GM19238 (cell line): ENCODE measurements around the gene TMEM209.

Experiments used
- DNase-seq: peaks from one replicate; pipeline ENCODE4 v3.0.0; 2011; ENCODE audit warnings: low spot score; ENCODE audit not compliant: insufficient read length

The TMEM209 gene

DNA sequence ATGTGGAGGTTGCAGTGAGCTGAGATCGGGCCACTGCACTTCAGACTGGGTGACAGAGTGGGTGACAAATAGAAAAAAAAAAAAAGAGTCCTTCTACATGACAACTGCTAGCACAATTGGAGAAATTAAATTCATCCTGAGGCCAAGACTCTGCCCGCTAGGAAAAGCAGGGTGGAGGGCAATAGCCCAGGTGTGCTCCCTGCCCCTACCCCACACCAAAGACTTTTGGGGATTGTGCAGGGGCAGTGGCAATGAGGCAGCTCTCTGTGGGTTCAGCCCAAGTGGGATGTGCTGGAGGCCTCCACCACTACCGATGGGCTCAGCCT lies 61.3 kb downstream of the TMEM209 start:
- no peak for DNase-seq

DNA sequence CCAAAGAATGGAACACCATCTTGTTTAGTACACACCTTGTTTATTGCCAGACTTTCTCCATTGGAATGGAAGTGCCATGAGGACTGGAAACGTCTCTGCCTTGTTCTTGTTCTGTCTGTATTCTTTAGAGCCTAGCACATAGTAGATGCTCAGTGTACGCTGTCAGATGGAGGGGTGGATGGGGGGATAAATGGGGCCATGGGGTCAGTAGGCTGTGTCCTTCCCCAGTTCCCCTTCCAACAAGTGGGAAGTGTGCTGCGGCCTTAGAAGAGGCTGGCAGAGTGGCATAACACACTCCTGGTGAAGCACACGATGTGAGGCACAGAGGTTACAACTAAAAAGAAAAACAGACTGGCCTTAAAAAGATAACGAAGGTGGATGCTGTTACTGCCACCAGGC lies 61.9 kb downstream of the TMEM209 start:
- DNase-seq: no peak

DNA sequence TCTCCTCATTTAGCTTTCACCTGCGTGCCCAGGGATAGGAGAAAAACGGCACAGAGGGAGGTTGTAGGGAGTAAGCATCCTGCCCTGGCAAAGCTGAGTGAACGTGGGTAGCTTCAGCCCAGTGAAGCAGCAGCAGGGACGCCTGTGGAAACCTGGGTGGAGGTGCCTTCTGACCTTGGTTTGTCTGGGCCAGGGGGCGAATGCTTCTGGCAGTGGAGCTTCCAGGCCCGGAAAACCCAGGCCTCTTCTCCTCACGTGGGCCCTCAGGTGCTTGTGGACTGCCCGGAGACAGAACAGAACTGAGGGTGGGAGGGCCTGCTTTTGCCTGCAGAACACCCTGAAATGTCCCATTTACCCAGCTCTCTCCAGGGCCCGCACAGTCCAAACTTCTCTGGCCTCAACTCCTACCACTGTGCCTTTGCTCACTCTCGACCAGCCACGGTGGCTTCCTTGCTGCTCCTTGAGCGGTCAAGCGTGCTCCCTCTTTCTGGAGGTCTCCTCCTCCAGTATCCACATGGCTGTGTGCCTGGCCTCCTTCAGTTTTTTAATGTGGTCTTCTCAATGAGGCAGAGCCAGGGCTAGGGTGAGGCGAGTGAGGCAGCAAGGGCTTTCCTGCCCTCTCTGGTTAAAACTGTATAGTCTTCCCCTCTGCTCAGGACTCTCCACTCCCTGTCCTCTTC lies 62.4 kb downstream of the TMEM209 start:
- DNase-seq: no peak

DNA sequence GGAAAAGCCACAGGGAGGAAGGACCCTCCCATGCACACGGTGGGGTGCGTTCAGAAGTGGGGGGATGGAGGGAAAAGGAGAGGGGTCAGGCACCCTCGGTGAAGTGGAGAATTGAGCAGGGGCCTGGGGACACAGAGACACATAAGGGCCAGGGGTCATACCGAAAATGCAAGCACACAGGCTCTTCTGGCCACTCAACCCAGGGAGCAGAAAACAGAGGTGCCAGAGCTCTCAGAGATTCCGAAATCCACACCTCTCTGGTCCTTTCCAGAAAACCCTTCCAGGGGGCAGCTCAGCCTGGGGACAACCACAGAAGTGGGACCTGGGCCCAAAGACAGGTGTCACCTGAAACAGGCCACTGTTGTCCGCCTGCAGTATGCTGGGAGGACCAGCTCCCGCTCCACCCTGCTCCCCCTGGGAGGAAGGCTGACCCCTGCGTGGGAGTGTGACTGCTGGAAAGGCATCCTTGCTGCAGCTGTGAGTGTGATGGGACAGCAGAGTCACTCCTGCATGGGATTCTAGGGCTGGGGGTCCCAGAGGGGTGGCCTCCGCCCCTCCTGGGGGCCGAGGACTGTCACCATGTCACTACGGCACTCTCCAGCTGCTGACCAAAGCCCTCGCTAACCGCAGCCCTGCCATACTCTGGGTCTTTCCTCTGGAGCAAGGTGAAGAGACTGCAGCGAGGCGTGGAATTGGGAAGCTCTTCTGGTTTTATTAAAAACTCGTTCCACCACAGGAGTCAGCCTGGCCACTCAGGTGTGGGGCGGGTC lies 63.1 kb downstream of the TMEM209 start:
- DNase-seq: no peak

DNA sequence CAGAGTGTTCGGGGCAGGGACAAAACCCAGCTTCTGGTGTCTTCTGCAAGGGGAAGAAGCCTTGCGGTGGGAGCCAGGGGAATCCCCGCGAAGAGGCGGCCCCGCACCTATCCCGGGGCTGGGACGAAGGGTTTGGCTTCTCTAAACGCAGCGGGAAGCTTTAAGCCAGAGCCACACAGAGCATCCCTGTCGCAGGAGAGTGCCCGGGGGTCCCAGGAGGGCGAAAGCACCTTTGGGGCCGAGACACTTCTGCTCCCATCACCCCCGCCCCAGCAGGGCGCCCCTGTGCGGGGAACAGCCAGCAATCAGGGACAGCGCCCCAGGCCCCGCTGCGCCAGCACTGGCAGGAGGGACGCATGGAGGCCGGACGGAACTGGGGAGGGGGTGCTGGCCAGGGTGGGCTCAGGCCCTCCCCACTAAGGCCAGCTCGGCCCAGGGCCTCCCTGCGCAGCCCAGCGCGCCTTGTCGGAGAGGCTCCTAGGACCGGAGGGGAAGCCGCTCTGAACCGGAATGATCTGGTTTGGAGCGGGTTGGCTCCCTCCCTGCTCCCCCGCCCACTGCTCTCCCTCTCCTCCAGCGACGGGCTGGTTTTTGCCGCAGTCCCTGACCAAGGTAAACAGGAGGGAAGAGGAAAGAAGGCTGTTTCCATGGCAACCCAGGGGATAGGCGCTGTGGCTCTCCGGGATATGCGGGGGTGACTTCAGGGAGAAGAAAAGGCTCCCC lies 63.9 kb downstream of the TMEM209 start:
- DNase-seq: peak; percentile 66

DNA sequence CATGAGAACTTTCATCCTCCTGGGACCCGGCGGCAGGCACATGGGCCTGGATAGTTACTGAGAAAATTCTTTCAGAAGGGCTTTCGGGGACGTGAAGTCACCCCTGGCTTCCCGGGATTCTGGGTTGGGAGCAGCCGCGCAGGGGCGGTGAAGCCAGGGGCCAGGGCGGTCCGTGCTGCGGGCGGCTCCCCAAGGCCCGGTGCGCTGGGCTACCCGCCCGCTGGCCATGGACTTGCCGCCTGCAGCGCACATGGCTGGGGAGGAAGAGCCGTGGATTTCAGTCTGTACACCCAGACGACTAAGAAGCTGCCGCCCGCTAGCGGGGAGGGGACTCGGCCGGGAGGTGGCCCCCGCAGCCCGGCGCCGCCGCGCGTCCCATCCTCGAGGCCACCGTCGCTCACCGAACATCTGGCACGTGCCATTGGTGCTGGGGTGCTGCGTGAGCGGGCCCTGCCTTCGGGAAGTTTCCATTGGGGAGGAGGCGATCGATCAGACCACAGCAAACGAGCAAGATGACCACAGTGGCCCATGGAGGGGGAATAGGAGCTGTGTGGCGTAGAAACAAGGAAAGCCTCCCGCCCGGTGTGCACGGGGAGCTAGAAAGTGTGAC lies 64.5 kb downstream of the TMEM209 start:
- no peak for DNase-seq

DNA sequence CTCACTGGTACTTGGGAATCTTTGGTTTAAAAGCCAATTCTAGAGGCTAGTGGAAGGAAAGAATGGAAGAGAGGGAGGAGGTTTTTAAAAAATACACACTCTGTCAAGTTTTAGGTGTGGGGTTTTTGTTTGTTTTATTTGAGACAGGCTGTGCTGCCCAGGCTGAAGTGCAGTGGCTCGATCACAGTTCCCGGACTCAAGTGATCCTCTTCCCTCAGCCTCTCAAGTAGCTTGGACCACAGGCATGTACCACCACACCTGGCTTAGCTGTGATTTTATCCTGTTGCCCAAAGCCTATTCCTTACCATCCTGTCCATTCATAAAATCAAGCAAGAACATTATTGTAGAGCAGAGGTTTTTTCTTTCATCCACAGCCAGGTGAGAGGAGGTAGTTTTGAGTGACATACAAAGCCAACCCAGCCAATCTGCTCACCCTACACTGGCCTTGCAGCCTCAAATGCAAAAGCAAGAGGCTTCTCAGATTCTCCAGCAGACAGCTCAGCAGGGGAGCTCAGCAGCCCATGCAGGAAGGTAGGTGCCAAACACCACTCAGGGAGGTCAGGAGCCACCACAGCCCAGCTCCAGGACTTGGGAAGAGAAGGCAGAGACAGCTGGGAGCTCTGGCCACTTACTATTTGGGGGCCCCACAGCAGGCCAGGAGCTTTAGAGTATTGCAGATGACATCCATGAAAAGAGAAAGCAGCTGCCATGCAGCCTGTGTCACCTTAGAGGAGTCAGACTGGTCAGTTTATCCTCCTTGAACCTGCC lies 65.8 kb downstream of the TMEM209 start:
- DNase-seq: no peak

DNA sequence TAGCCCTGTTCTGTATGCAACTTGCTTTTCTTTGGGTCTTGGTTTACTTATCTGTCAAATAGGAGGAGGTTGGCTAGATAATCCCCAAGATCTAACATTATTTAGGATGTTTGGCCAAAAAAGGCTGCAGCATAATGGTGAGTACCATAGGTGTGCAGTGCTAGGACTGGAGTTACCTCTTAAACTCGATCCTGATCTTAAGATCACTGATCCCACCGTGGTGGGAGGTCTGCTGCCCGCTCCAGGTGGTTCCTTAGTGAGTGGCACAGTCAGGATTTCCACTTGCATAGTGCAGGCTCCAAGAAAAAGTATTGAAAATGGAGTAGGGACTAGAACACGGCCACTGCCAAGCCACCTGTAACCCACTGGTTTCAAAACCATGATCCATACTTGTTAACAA lies 68.0 kb downstream of the TMEM209 start:
- no peak for DNase-seq

DNA sequence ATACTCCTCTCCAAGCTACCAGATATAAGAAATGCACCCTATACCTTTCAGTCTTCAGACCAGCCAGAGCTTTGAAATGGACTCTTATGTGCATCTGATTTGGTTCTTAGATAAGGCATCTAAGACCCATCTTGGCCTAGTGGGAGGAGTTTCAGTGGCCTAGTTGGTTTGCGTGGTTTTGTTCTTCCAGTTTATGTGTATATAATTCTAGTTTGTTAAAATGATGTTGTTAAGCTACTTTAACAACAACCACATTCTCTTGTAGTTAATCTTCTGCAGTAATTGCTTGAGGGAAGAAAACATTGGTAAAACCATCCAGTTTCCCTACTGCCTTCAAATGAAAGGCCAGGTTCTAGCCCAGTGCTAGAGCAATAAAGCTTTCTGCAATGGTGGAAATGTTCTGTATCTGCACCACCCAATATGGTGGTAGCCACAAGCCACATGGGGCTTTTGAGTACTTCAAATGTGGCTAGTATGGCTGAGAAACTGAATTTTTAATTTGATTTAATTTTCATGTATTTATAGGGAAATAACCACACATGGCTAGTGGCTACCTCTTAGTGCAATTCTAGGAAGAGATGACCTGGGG lies 68.5 kb downstream of the TMEM209 start:
- no peak for DNase-seq

DNA sequence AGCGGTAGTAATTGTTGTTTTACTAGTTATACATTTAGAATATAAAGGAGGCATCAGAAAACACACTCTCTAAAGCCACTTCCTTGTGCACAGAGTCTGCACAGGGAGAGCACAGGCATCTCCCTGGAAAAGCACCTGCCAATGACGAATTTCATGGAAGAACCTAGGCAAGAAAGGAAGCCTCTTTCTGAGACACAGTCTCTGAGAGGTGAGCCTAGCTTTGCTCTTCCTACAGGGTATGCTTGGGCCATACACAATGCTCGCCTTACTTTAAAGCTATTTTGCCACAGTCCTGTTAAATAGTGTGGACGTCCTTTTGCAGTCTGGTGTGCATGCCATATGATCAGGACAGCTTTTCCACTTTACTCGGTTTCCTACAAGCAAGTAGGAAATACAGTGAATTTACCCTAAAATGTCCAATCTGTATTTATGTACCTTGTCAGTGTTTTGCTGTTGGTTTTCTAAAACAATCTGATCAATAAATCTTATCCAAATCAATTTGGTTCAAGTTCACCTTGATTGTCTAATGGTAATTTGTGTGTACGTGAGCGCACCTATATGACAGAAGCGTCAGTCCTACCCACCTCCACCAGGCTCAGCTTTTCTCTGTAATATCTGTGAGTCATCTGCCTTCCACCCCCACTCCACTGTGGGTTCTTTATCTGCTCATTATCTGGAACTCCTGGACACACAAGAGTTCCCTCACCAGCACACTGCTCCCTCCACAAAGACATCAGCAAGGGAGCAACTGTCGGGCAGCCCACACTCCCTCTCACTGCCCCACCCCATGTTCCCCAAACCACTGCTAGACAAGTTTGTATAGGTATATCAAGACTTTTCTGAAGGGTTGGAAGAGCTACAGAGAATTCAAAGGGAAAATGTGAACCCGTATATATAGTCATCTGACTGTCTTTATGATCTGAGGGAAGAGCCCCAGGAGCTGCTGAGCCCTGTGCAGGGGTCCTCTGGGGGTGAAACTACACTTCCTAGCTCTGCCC lies 69.7 kb downstream of the TMEM209 start:
- DNase-seq: no peak

DNA sequence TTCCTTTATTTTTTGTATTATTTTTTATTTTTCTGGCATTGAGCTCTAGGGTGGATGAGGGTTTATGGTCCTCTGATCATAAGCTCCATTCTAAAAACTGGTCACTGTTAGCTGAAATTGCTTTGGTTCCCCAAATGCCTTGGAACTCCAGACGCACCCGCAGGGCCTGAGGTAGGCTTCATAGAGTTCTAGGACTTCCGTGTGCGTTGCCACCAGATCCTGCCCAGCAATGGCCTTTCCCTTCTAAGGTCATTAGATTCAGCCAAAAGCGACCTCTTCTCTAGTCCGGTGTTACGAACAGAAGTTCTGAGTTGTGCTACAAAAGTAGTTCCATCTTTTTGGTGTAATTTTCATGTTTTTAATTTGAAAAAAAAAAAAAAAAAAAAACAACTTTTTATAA lies 70.5 kb downstream of the TMEM209 start:
- DNase-seq: no peak

DNA sequence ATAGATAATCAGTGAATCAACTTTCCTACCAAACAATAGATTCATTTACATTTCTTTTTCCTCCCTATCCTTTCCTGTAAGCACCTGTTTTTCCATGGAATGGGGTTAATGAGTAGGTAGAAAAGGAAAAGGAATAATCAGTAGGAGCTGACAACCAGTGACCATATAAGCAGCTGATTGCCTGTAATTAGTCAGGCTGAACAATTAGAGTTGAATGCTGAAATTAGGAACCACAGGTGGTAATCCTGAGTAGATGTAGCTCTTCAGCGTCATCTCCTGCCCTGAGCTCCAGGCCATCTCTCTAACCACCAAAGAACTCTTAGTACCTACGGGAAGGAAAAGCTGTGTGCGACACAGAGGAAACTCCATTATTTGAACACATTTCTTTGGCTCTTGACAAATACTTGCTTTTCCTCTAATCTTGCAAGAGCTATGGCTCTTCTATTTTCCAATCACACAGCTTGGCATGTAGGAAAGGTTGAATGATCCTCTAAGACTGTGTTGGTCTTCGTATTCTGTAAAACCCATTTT lies 71.0 kb downstream of the TMEM209 start:
- DNase-seq: no peak

DNA sequence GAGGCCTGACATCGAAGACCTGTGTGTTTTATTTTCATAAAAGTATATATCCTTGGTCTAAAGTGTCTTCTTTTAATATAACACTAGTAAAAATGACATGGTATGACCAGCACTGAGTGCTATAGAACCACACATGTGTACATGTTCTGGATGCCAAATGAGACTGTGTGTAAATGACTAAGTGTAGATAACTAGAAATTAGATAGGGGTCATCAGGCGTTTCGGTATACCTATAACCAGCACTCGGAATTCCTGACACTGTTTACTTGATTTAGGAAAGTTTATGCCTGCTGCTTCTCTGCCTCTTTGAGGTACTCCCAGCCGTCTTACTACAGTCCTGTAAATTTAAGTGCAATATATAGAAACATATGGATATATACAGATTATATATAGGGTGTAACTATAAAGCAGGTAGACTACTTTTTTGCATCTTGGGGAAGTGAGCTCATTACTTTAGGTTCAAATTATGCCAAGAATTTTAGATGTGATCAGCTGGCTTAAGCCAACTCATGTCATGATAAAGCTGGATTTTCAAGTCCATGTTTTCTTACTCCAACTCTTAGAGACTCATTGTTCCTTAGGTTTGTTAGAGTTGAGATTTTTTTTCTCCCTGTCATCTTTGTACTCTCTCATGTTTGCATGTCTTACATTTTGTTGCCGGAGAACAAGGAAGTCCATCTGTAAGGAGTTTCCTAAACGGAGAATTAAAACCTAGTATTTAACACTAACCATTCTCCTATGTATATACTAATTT lies 72.0 kb downstream of the TMEM209 start:
- DNase-seq: no peak

DNA sequence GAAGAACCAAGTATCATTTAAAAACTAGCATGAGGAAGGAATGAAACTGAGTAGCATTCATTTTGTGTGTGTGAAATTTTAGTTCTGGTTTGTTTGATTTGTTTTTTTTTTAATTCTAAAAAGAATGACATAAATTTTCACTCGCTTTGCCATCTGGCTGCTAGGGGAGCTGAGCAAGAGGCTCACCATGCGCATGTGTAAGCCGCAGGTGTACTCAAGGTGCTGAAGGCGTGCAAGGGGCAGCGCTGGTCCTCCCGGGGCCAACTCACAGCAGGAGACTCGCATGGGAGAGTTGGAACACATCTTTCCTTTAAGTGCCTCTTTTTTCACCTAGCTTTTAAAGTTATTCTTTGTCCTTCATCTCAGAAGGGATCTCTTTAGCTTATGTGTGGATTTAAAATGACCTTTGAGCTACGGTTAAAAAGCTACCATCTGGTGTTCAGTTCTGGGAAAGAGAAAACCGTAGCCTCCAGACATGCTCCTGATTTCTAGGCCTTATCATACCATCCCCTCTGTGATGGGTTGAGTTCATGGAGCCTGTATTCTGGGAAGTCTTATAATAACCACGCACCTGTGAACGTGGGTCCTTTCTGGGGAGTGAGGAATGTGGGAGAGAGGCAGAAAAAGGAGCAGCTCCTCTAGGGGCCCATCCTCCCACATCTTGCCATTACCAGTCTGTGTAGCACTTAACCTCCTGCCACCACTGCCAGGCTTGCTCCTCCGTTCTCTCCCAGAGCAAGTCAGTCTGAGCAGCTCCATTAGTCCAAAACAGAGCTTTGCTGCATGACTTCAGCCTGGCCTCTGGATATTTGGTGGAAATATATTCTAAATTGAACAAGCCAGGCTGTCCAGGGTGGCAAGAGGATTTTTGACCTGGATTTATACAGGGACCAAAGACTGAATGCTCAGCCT lies 73.0 kb downstream of the TMEM209 start:
- no peak for DNase-seq

DNA sequence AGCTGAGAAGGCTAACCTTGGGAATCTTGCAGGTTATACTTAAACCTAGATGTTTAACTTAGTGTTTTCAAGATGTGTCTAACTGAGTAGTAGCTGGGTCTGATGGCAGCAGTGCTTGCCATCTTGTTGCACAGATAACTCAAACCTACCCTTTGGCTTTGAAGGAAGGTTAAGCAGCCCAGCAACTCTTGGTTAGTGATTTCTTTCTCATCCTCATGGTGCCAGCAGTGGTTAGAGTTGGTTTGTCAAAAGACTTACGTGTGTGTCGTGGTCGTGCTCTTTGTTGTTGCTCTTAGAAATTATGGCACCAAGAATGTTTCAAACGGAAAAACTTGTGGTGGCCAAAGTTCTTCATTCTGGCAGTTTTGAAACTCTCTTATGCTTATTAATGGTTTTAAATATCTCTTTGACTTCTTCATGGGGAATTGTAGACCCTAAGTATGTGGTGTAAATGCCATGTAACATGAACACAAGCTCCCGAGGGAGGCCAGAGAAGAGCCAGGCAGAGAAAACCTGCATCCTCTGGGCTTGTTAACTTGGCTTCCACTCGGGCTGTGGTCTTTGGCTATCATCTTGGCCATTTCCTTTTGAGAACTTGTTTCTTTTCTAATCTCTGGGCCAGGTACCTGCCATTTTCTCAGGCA lies 73.9 kb downstream of the TMEM209 start:
- DNase-seq: no peak

DNA sequence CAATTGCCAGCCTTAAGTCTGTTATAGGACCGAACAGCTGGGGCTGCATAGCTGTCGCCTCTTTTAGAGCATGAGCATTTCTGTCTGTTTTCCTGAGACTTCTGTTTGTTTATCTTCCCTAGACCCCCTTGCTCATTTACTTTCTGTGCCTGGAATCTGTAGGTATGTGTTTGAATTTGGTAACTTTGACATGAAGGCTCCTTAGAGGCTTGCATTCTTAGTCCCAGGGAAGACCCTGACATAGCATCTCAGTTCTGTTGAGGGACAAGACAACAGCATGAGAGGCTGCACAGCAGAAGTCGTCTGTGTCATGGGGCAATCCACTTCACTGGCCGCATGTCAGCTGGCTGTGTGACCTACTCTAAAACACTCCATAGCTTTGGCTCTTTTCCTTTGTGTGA lies 76.2 kb downstream of the TMEM209 start:
- DNase-seq: no peak

DNA sequence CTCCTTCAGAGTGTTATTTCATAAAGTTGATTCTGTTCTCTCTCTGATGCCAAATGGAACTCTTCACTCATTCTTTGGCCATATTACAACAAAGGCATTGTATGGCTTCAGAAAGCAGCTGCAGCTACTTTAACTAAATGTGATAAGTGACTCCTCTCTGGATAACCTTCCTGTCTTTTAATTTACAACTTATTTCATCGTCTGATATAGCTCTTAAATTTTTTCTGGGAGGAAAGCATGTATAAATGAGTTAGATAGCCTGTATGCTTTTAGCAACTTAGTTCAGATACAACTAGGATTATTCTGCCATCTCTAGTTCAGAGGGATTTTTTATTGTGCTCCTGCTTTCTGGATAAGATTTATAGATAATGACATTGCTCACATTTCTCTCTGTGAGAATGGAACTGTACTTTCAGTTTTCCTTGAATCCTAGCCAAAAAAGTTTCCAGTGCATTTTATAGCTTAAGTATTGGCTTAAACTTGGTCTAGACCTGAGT lies 77.3 kb downstream of the TMEM209 start:
- no peak for DNase-seq
